K562 (cell line): Measurements from ENCODE around the gene RPLP2. TPM values are rescaled to one million over a fixed set of nuclear protein-coding genes. Genes with fewer than 3 reads are reported as not detected.

ENCODE experiments used
- RBM17 ChIP-seq: fragments of 200-400 bp; formaldehyde crosslinking; IDR thresholded peaks from 2 replicates; pipeline ENCODE4 v1.6.1; 2017; ENCODE audit warnings: low read depth, mild to moderate bottlenecking, low read length, borderline replicate concordance
- ZBTB43 ChIP-seq: sonication (generic); formaldehyde crosslinking; IDR thresholded peaks from 2 replicates; pipeline ENCODE4 v1.8.0; 2023; ENCODE audit warnings: mild to moderate bottlenecking, missing genetic modification reagents
- polyA plus RNA-seq, 8 experiments: library from polyadenylated mRNA; depleted of rRNA in 4 of 8; stranded (reverse) in 5 of 8; unstranded in 3 of 8; fragments of >200 nt; fragmentation: Nextera tagmentation in 2 of 8; fragmentation: Illumina TruSeq in 1 of 8; extraction: Ambion mirVana in 2 of 8; extraction: Trizol in 1 of 8; gene quantifications; 2 replicates each; pipeline versions ENCODE4 v1.2.1 to v1.2.3, GENCODE V29; 2011 to 2014; ENCODE audit warnings: inconsistent platforms in 1 of 8, missing spikeins in 1 of 8
- total RNA-seq, 7 experiments: library from RNA; depleted of rRNA in 6 of 7; stranded (reverse); fragments of >200 nt in 6 of 7; fragmentation: Illumina TruSeq in 2 of 7; extraction: Trizol in 2 of 7; gene quantifications; 2 replicates each; pipeline versions ENCODE4 v1.2.1 to v1.2.3, GENCODE V29; 2011 to 2021; ENCODE audit warnings: low replicate concordance in 1 of 7
- TF ChIP-seq, protein P1 (sequence below), 2 experiments: fragments of 450-650 bp; formaldehyde crosslinking in 1 of 2; IDR thresholded peaks; 2 replicates each; pipeline versions ENCODE4 v1.4.0 to v1.6.1; 2014 to 2020; ENCODE audit warnings: mild to moderate bottlenecking in 2 of 2, borderline replicate concordance in 1 of 2, low read depth in 1 of 2
- TF ChIP-seq, protein P2 (sequence below): fragments of 450-650 bp; IDR thresholded peaks from 2 replicates; pipeline ENCODE4 v1.6.1; 2016; ENCODE audit warnings: mild to moderate bottlenecking, moderate library complexity

RPLP2 gene
- total and polyA plus RNA-seq, 9 of the 15 experiments (the other 6 are each of a cell fraction or from before 2014, with no cell fraction given) = 528 to 3,807 (median 1,633) TPM

DNA sequence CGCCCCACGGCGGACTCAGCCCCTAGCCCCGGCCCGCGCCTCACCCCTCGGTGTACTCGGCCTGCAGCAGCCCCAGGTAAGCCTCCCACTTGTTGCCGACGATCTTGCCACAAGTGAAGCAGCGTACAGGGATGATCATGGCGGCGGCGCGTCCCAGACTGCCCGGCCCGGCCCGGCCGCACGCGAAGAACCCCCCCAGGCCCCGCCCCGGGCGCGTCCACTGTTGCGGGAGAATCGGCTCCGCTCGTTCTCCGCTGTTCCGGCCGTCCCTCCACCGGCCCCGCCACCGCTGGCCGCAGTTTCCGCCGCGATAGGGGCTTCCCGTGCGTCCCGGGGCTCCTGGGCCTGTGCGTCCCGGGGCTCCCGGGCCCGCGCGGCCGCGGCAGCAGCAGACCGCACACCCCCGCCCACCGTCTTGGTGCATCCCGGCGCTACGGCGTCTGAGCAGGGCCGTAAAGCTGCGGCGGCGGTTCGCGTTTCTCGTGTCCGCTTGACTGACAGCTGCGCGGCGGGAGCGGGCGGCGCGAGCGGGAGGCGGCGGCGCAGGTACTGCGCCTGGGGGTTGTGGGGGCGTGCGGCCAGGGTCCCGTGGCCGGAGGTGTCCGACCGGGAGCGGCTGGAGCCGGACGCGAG, 32.7 kb downstream of the RPLP2 start, which contains the start of the genes POLR2L and TSPAN4 (continued):
- TF ChIP-seq, protein P1, sequence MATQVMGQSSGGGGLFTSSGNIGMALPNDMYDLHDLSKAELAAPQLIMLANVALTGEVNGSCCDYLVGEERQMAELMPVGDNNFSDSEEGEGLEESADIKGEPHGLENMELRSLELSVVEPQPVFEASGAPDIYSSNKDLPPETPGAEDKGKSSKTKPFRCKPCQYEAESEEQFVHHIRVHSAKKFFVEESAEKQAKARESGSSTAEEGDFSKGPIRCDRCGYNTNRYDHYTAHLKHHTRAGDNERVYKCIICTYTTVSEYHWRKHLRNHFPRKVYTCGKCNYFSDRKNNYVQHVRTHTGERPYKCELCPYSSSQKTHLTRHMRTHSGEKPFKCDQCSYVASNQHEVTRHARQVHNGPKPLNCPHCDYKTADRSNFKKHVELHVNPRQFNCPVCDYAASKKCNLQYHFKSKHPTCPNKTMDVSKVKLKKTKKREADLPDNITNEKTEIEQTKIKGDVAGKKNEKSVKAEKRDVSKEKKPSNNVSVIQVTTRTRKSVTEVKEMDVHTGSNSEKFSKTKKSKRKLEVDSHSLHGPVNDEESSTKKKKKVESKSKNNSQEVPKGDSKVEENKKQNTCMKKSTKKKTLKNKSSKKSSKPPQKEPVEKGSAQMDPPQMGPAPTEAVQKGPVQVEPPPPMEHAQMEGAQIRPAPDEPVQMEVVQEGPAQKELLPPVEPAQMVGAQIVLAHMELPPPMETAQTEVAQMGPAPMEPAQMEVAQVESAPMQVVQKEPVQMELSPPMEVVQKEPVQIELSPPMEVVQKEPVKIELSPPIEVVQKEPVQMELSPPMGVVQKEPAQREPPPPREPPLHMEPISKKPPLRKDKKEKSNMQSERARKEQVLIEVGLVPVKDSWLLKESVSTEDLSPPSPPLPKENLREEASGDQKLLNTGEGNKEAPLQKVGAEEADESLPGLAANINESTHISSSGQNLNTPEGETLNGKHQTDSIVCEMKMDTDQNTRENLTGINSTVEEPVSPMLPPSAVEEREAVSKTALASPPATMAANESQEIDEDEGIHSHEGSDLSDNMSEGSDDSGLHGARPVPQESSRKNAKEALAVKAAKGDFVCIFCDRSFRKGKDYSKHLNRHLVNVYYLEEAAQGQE (IDR thresholded peaks at IDR 0.05; ENCODE audit: borderline replicate concordance) = peak; percentile 74
- TF ChIP-seq, protein P1 (CRISPR knock-in tag; IDR thresholded peaks at IDR 0.05; ENCODE audit: low read depth) = peak; percentile 80; the same call in 1 of the 2 replicates
- no peak for TF ChIP-seq RBM17
- TF ChIP-seq ZBTB43 = no peak
- TF ChIP-seq, protein P2, sequence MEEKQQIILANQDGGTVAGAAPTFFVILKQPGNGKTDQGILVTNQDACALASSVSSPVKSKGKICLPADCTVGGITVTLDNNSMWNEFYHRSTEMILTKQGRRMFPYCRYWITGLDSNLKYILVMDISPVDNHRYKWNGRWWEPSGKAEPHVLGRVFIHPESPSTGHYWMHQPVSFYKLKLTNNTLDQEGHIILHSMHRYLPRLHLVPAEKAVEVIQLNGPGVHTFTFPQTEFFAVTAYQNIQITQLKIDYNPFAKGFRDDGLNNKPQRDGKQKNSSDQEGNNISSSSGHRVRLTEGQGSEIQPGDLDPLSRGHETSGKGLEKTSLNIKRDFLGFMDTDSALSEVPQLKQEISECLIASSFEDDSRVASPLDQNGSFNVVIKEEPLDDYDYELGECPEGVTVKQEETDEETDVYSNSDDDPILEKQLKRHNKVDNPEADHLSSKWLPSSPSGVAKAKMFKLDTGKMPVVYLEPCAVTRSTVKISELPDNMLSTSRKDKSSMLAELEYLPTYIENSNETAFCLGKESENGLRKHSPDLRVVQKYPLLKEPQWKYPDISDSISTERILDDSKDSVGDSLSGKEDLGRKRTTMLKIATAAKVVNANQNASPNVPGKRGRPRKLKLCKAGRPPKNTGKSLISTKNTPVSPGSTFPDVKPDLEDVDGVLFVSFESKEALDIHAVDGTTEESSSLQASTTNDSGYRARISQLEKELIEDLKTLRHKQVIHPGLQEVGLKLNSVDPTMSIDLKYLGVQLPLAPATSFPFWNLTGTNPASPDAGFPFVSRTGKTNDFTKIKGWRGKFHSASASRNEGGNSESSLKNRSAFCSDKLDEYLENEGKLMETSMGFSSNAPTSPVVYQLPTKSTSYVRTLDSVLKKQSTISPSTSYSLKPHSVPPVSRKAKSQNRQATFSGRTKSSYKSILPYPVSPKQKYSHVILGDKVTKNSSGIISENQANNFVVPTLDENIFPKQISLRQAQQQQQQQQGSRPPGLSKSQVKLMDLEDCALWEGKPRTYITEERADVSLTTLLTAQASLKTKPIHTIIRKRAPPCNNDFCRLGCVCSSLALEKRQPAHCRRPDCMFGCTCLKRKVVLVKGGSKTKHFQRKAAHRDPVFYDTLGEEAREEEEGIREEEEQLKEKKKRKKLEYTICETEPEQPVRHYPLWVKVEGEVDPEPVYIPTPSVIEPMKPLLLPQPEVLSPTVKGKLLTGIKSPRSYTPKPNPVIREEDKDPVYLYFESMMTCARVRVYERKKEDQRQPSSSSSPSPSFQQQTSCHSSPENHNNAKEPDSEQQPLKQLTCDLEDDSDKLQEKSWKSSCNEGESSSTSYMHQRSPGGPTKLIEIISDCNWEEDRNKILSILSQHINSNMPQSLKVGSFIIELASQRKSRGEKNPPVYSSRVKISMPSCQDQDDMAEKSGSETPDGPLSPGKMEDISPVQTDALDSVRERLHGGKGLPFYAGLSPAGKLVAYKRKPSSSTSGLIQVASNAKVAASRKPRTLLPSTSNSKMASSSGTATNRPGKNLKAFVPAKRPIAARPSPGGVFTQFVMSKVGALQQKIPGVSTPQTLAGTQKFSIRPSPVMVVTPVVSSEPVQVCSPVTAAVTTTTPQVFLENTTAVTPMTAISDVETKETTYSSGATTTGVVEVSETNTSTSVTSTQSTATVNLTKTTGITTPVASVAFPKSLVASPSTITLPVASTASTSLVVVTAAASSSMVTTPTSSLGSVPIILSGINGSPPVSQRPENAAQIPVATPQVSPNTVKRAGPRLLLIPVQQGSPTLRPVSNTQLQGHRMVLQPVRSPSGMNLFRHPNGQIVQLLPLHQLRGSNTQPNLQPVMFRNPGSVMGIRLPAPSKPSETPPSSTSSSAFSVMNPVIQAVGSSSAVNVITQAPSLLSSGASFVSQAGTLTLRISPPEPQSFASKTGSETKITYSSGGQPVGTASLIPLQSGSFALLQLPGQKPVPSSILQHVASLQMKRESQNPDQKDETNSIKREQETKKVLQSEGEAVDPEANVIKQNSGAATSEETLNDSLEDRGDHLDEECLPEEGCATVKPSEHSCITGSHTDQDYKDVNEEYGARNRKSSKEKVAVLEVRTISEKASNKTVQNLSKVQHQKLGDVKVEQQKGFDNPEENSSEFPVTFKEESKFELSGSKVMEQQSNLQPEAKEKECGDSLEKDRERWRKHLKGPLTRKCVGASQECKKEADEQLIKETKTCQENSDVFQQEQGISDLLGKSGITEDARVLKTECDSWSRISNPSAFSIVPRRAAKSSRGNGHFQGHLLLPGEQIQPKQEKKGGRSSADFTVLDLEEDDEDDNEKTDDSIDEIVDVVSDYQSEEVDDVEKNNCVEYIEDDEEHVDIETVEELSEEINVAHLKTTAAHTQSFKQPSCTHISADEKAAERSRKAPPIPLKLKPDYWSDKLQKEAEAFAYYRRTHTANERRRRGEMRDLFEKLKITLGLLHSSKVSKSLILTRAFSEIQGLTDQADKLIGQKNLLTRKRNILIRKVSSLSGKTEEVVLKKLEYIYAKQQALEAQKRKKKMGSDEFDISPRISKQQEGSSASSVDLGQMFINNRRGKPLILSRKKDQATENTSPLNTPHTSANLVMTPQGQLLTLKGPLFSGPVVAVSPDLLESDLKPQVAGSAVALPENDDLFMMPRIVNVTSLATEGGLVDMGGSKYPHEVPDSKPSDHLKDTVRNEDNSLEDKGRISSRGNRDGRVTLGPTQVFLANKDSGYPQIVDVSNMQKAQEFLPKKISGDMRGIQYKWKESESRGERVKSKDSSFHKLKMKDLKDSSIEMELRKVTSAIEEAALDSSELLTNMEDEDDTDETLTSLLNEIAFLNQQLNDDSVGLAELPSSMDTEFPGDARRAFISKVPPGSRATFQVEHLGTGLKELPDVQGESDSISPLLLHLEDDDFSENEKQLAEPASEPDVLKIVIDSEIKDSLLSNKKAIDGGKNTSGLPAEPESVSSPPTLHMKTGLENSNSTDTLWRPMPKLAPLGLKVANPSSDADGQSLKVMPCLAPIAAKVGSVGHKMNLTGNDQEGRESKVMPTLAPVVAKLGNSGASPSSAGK = no peak
